CD4-positive, alpha-beta T cell (primary cell): Measurements from ENCODE around the gene RAB8B. TPM values are rescaled to one million over a fixed set of nuclear protein-coding genes. Genes with fewer than 3 reads are reported as not detected.
A peak's percentile ranks its signal among the peaks of the same experiment; 100 is the strongest.

ENCODE experiments used
- ATAC-seq: fragments of 200-7000 bp; cut with Tn5 transposase; one replicate; pipeline ENCODE4 v1.10.0; 2022; ENCODE audit warnings: mild to moderate bottlenecking; ENCODE audit not compliant: poor library complexity
- CTCF ChIA-PET: fragments of 350-600 bp; sonication (Branson Sonifier 250); formaldehyde crosslinking; loops from one replicate; lab custom pipeline; 2021; ENCODE audit warnings: antibody characterized with exemption, inconsistent platforms; lab: Charles Lee
- POLR2A ChIA-PET: fragments of 350-600 bp; sonication (Branson Sonifier 250); formaldehyde crosslinking; loops from one replicate; lab custom pipeline; 2021; ENCODE audit warnings: antibody characterized with exemption, inconsistent platforms; lab: Charles Lee
- DNase-seq, 14 experiments: peaks; one replicate each; pipeline ENCODE4 v3.0.0-alpha.2; 2013 to 2020; ENCODE audit warnings: mixed read lengths in 2 of 14
- H3K27ac ChIP-seq, 2 donors: one replicate each; pipeline versions ENCODE4 v1.5.1 to v1.7.0; 2013; ENCODE audit warnings: low read length in 2 of 2, low read depth in 1 of 2, mild to moderate bottlenecking in 1 of 2
- H3K27me3 ChIP-seq, 2 experiments: 1 replicate in 1 of 2; 2 replicates in 1 of 2; pipeline versions ENCODE4 v1.6.1 to v1.7.0; 2013; ENCODE audit warnings: low read length in 2 of 2, control low read depth in 1 of 2, mild to moderate bottlenecking in 1 of 2, moderate library complexity in 1 of 2; ENCODE audit not compliant: insufficient read depth in 2 of 2, control insufficient read depth in 1 of 2
- H3K36me3 ChIP-seq: one replicate; pipeline ENCODE4 v1.6.1; 2013; ENCODE audit warnings: low read length, control low read depth; ENCODE audit not compliant: insufficient read depth
- H3K4me1 ChIP-seq: one replicate; pipeline ENCODE4 v1.6.1; 2013; ENCODE audit warnings: low read length, control low read depth; ENCODE audit not compliant: insufficient read depth
- H3K4me3 ChIP-seq: one replicate; pipeline ENCODE4 v1.5.1; 2013; ENCODE audit warnings: mild to moderate bottlenecking, low read length, moderate library complexity
- H3K9me3 ChIP-seq, 2 experiments: 1 replicate in 1 of 2; 2 replicates in 1 of 2; pipeline versions ENCODE4 v1.6.1 to v1.7.0; 2013; ENCODE audit warnings: low read length in 2 of 2, mild to moderate bottlenecking in 2 of 2, control low read depth in 1 of 2, moderate library complexity in 1 of 2; ENCODE audit not compliant: control insufficient read depth in 1 of 2, insufficient read depth in 1 of 2
- H3K27ac Mint-ChIP-seq: one replicate; pipeline ENCODE4 v1.8.0; 2020; ENCODE audit warnings: mixed read lengths
- H3K27me3 Mint-ChIP-seq: one replicate; pipeline ENCODE4 v1.8.0; 2021; ENCODE audit warnings: mixed read lengths
- H3K36me3 Mint-ChIP-seq: one replicate; pipeline ENCODE4 v1.8.0; 2021; ENCODE audit warnings: low read depth, mixed read lengths
- H3K4me1 Mint-ChIP-seq: one replicate; pipeline ENCODE4 v1.8.0; 2021; ENCODE audit warnings: low read depth, mixed read lengths
- H3K4me3 Mint-ChIP-seq: one replicate; pipeline ENCODE4 v1.8.0; 2020; ENCODE audit warnings: mild to moderate bottlenecking, mixed read lengths
- H3K9me3 Mint-ChIP-seq: one replicate; pipeline ENCODE4 v1.8.0; 2020; ENCODE audit warnings: mixed read lengths
- CTCF ChIP-seq: fragments of 200-600 bp; IDR thresholded peaks from one replicate; pipeline ENCODE4 v1.8.0; 2022; ENCODE audit warnings: antibody characterized with exemption, mild to moderate bottlenecking
- intact Hi-C, 2 experiments: fragments of 100-400 bp; cut with DNase I in 1 of 2; cut with micrococcal nuclease in 1 of 2; formaldehyde crosslinking; loops; one replicate each; pipeline versions ENCODE4 v1.15.1 to v1.9.0; 2023 to 2025; cut with DNase I, micrococcal nuclease
- total RNA-seq, 174 experiments: library from RNA in 2 of 174; stranded (reverse) in 2 of 174; gene quantifications; one replicate each; pipeline ENCODE4 v1.2.3 and lab custom pipeline; 2021 to 2026

RAB8B gene
- total RNA-seq, 2 experiments from 2014 or later, result 74.5 to 75.2 TPM

GRCh38 chr15:63165166-63165859 is 24.1 kb upstream of the RAB8B start:
- no peaks in the 10 kb centered on the region for H3K4me1 ChIP-seq
- Mint-ChIP-seq H3K9me3 (no peaks in the 10 kb centered on the region), H3K36me3 (no peaks in the 10 kb centered on the region), H3K4me3 (no peak overlapping the region), H3K27ac (no peak overlapping the region), H3K4me1 (peaks cover 5% of the 10 kb centered on the region), H3K27me3 (no peaks in the 10 kb centered on the region)
- no peaks in the 10 kb centered on the region for H3K9me3 ChIP-seq
- TF ChIP-seq CTCF, result no peak
- ATAC-seq (no peak), DNase-seq (no peak)
- H3K27me3 ChIP-seq, result no peaks in the 10 kb centered on the region
- H3K36me3 ChIP-seq, result no peaks in the 10 kb centered on the region
- intact Hi-C loops, result loop anchor here in 1 of 2 experiments (5.0 kb wide), 1 partner anchor 237 kb away; no protein-coding TSS in a partner anchor
- no peak overlapping the region for H3K4me3 ChIP-seq
- POLR2A ChIA-PET, result interaction anchor here (0.9 to 1.9 kb wide), 2 partner anchors 8 to 32 kb away, joined by 3 to 8 read pairs; partner anchors contain the start of gene RPS27L
- no peak overlapping the region for H3K27ac ChIP-seq
- CTCF ChIA-PET, result interaction anchor here (0.6 to 1.6 kb wide), 4 partner anchors 17 to 990 kb away, joined by 3 to 5 read pairs (median 4); no protein-coding TSS in a partner anchor

- intact Hi-C loops, result loop anchor here in 1 of 2 experiments (5.0 kb wide), 1 partner anchor 236 kb away; no protein-coding TSS in a partner anchor
- H3K4me1 ChIP-seq, result no peaks in the 10 kb centered on the region
- Mint-ChIP-seq H3K9me3 (no peaks in the 10 kb centered on the region), H3K4me3 (no peak overlapping the region), H3K27ac (no peak overlapping the region), H3K4me1 (peaks cover 5% of the 10 kb centered on the region), H3K27me3 (no peaks in the 10 kb centered on the region), H3K36me3 (no peaks in the 10 kb centered on the region)
- POLR2A ChIA-PET, result interaction anchor here (0.6 to 1.9 kb wide), 8 partner anchors 9 to 235 kb away, joined by 3 to 8 read pairs (median 3); partner anchors contain the start of gene RPS27L
- no peaks in the 10 kb centered on the region for H3K36me3 ChIP-seq
- CTCF ChIA-PET, result interaction anchor here (0.6 to 1.5 kb wide), 7 partner anchors 26 to 122 kb away, joined by 3 to 6 read pairs (median 3); no protein-coding TSS in a partner anchor
- DNase-seq (peak in 3 of 14 experiments; percentile 44 to 54 (median 46)), ATAC-seq (peak; percentile 37)
- no peak overlapping the region for H3K4me3 ChIP-seq
- no peaks in the 10 kb centered on the region for H3K27me3 ChIP-seq
- TF ChIP-seq CTCF, result peak; percentile 38
- H3K9me3 ChIP-seq, result no peaks in the 10 kb centered on the region
- H3K27ac ChIP-seq, result no peak overlapping the region
Observed at GRCh38 chr15:63166219-63166618, 23.2 kb upstream of the RAB8B start.

GRCh38 chr15:63169788-63170187 is 19.6 kb upstream of the RAB8B start:
- H3K36me3 Mint-ChIP-seq, result no peaks in the 10 kb centered on the region
- ChIA-PET CTCF (interaction anchor here (1.2 kb wide), 1 partner anchor 14 kb away, joined by 3 read pairs; no protein-coding TSS in a partner anchor), POLR2A (no interaction called here)
- no peak for TF ChIP-seq CTCF
- H3K27me3 Mint-ChIP-seq, result no peaks in the 10 kb centered on the region
- no peak overlapping the region for H3K27ac ChIP-seq
- no peak overlapping the region for H3K4me3 ChIP-seq
- H3K36me3 ChIP-seq, result no peaks in the 10 kb centered on the region
- H3K9me3 ChIP-seq, result no peaks in the 10 kb centered on the region
- no peaks in the 10 kb centered on the region for H3K4me1 ChIP-seq
- H3K4me3 Mint-ChIP-seq, result no peak overlapping the region
- intact Hi-C loops, result loop anchor here in 1 of 2 experiments (5.0 kb wide), 1 partner anchor 233 kb away; no protein-coding TSS in a partner anchor
- no peak for ATAC-seq
- no peaks in the 10 kb centered on the region for H3K9me3 Mint-ChIP-seq
- no peak for DNase-seq
- peaks cover 5% of the 10 kb centered on the region for H3K4me1 Mint-ChIP-seq
- no peaks in the 10 kb centered on the region for H3K27me3 ChIP-seq
- no peak overlapping the region for H3K27ac Mint-ChIP-seq
